8988T (cell line): ENCODE data around the gene TP53RK.
A peak's percentile ranks its signal among the peaks of the same experiment; 100 is the strongest.
"Not testable (repeated sequence)": the region's sequence is repeated elsewhere in the genome, so short reads cannot be mapped to it uniquely, and the experiment has no call there.

Experiments used
- DNase-seq: peaks from one replicate; pipeline ENCODE4 v3.0.0; 2011

TP53RK gene

GRCh38 chr20:46682063-46682821, 7.0 kb downstream of the TP53RK start:
- no peak for DNase-seq

DNA sequence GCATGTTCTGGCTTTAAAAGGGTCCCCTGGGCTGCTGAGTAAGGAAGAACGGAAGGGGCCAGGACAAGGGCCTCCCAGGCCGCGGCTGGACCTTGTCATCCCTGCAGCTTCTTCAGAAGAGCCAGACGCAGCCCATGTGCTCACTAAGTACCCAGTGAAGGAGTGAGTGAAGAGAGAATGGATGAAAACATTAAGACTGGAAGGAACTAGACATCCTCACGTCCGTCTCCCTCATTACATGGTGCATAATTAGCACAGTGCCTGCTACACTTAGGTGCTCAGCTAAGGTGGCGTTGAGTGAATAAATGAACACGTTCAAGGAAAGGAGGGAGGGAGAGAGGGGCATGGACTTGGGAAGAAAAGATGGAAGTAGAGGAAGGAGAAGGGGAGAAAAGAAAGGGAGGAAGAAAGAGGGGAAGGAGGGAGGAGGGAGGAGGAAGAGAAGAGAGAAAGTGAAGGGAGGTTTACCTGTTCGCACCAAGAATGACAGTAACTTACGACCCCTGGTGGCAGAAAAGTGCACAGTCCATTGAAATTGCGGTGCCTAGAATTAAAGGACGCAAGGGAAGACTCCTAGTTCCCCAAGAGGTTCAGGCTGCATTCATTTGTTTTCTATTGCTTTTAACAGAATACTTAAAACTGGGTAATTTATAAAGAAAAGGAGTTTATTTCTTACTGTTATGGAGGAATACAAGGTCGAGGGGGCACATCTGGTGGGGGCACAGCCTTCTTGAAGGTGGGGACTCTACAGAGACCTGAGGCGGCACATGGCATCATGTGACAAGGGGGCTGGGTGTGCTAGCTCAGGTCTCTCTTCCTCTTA, 8.0 kb downstream of the TP53RK start:
- DNase-seq: peak; percentile 51

GRCh38 chr20:46680684-46681031, 8.6 kb downstream of the TP53RK start:
- DNase-seq: no peak

DNA sequence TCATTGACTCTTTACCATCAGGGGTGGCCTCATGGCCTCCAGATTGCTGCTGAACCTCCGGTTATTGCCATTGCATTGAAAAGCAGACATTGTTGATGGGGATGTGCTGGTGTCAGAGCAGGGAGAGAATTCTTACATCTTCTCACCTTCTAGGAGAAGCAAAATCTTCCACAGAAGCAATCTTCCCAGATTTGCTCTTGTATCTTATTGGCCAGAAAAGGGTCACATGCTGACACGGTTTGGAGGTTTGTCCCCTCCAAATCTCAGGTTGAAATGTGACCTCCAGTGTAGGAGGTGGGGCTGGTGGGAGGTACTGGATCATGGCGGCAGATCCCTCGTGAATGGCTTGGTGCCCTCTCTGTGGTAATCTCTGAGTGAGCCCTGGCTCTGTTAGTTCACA, 10.7 kb downstream of the TP53RK start:
- DNase-seq: no peak

GRCh38 chr20:46677608-46678007, 11.6 kb downstream of the TP53RK start:
- no peak for DNase-seq

DNA sequence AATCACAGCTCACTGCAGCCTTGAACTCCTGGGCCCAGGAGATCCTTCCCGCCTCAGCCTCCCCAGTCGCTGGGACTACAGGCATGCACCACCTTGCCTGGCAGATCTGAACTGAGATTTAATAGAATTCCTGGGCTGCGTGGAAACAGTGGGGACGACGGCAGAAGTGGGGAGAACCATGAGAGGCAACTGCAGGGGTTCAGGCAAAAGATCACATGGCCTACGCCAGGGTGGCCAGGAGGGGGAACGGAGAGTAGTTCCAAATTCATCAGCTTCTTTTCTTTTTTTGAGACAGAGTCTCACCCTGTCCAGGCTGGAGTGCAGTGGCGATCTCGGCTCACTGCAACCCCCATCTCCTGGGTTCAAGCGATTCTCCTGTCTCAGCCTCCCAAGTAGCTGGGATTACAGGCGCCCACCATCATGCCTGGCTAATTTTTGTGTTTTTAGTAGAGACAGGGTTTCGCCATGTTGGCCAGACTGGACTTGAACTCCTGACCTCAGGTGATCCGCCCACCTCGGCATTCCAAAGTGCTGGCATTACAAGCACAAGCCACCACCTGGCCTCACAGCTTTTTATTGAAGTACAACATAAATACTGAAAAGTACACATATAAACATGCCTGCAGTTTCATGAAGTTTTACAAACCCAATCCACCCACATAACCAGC, 12.5 kb downstream of the TP53RK start:
- not testable (repeated sequence) for DNase-seq

GRCh38 chr20:46674253-46675083, 14.8 kb downstream of the TP53RK start:
- no peak for DNase-seq

DNA sequence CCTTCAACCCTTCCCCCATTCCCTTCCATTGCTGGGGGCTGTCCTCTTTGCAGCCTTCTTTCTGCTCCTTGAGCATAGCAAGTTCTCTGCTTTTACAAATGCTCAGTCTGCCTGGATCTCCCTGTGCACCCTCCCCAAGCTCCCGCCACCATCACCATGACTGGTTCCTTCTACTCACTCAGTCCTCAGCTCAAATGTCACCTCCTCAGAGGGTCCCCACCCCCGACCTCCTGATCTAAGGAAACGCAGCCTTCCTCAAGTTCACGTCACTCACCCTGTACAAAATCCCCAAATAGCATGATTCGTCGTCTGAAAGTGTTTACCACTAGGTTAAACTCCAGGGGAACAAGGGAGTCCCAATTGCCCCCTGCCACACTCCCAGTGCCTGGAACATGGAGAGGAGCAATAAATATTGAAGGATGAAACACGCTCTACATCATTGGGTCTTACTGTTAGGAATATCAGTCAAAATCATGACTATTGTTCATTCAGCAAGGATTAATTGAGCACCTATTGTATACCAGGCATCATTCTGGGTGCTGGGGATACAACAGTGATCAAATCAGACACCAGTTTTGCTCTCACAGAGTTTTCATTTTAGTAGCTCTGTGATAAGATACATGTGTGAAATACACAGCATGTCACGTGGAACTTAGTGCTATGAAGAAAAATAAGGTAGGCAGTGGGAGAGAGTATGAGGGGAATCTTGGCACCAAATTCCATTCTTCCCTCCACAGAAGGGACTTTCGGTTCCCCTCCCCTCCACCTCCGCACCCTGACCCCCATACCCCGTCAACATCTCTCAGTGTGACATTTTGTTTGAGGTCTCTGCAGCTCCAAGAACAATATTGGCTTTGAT, 15.6 kb downstream of the TP53RK start:
- no peak for DNase-seq

- DNase-seq: no peak
Observed at GRCh38 chr20:46672543-46673148, 16.6 kb downstream of the TP53RK start.

DNA sequence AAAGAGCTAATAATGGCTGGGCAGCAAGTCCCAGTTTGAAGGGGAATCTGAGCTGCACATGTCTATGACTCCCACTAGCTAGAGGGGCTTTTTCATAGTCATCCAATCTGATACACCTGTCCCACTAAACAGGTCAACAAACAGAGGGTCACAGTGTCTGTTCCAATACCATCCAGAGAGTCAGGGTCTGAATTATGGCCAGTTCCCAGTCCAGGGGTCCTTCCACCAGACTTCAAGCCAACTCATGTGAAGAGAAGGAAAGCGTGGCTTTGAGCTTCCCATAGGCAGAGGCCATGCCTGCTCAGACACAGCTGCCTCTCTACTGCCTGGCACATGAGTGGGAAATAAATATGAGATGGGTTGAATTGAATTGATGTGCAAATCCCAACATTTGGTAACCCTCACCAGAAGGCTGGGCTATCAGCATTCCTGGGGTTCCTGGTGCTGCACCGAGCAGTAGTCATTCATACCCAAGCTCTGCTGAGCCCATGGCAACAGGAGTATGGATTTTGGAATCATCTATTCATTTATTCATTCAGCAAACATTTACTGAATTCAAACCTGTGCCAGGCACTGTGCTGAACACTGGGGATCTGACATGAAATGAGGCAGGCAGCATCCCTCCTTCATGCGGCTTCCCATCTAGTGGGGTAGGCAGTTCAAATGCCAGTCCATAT, 17.2 kb downstream of the TP53RK start:
- no peak for DNase-seq

- DNase-seq: no peak
Observed at GRCh38 chr20:46670585-46671584, 18.4 kb downstream of the TP53RK start.

GRCh38 chr20:46670228-46670584, 19.0 kb downstream of the TP53RK start:
- DNase-seq: no peak

DNA sequence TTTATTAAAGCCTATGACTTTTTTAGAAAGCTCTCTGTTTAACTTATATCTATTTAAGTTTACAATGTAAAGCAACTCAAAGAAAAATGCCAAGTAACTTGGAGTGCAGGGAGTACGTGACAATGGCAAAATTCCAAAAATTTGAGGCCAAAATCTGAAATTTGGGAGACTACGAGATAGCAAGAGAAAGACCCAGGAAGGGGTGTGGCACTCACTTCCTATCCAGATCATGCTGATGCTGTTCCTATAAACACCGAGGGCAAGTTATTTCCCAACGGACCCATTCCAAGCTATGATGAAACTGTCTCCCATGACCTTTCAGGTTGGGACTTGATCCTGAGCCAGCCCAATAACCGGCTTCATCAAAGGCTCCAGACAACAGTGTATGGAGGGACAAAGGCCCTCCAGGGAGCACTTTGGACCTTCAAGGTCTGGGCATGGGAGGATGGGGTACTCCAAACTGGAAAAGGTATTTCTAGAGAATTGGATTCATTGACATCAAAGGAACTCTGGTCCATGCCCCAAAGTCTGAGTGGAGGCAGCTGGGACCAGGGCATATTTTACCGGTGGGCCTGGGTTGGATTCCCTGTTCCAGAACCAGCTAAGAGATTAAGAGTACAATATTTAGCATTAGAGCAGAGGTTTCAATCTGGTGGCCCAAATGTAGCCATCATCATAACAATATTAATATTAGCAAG, 22.3 kb downstream of the TP53RK start:
- no peak for DNase-seq

DNA sequence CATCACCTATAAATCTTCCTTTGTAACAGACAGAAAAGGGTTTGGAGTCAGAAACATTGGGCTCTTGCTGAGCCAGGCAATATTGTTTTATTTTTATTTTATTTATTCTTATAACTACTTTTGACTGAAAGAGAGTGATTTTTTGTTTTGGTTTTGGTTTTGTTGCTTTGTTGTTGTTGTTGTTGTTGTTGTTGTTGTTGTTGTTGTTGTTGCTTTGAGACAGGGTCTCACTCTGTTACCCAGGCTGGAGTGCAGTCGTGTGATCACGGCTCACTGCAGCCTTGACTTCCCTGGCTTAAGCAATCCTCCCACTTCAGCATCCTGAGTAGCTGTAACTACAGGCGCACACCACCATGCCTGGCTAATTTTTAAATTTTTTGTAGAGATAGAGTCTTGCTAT, 22.9 kb downstream of the TP53RK start:
- no peak for DNase-seq

- no peak for DNase-seq
Observed at GRCh38 chr20:46665602-46666001, 23.6 kb downstream of the TP53RK start.

- no peak for DNase-seq
Observed at GRCh38 chr20:46663531-46663930, 25.7 kb downstream of the TP53RK start.

DNA sequence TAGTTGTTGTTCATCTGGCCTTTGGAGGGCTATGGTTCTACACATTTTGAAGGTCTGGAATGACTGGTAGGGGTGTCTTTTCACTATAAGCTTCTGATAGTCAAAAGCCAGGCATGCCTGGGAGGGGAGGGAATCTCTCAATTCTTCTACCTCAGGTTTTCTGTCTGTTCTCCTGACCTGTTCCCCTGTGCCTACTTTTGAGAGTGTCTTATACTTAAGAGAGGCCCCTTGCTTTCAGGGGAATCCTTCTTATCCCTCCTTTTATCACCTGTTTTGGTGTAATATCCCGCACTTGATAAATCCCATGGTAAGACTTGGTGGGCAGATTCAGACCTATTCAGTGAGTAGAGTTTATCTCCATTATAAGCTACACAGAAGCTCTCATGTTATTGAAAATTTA, 27.6 kb downstream of the TP53RK start:
- no peak for DNase-seq

DNA sequence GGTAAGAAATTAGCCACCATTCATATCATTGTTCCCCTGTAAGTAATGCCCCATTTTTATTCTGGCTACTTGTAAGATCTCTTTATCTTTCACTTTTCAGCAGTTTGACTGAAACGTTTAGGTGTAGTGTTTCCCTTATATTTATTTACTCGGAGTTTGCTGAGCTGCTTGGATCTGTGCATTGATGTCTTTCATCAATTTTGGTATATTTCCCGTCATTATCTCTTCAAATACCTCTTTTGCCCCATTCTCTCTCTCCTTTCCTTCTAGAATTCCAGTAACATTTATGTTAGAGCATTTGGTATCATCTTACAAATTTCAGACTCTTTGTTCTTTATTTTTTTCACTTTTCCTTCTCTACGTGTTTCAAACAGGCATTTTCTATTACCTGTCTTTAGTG, 28.8 kb downstream of the TP53RK start:
- DNase-seq: no peak

DNA sequence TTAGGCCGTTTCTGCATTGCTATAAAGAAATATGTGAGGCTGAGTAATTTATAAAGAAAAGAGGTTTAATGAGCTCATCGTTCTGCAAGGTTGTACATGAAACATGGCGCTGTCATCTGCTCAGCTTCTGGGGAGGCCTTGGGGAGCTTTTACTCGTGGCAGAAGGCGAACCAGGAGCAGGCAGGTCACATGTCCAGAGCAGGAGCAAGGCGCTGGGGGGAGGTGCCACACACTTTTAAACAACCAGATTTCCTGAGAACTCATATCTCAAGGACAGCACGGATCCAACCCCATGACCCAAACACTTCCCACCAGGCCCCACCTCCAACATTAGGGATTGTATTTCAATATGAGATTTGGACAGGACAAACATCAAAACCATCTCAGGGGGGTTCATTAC, 31.6 kb downstream of the TP53RK start:
- no peak for DNase-seq
